MM.1S (cell line): ENCODE data around the gene OR52K1.

Experiments
- DNase-seq: peaks from one replicate; pipeline ENCODE4 v3.0.0-alpha.2; 2015
- H2AFZ ChIP-seq: fragments of 300-600 bp; sonication (generic); 2 replicates; pipeline ENCODE4 v1.6.0; 2016; ENCODE audit warnings: antibody characterized with exemption, low read length
- H3F3A ChIP-seq: fragments of 300-600 bp; sonication (generic); 2 replicates; pipeline ENCODE4 v1.6.1; 2016; ENCODE audit warnings: mild to moderate bottlenecking, antibody characterized with exemption, low read length, moderate library complexity, mixed read lengths; ENCODE audit not compliant: insufficient read depth
- H3K27ac ChIP-seq: fragments of 300-600 bp; sonication (generic); 2 replicates; pipeline ENCODE4 v1.5.1; 2016; ENCODE audit warnings: mild to moderate bottlenecking, low read length
- H3K27me3 ChIP-seq: fragments of 300-600 bp; sonication (generic); replicated peaks from 2 replicates; pipeline ENCODE4 v1.6.0; 2016; ENCODE audit warnings: low read length; ENCODE audit not compliant: insufficient read depth
- H3K36me3 ChIP-seq: fragments of 300-600 bp; sonication (generic); replicated peaks from 2 replicates; pipeline ENCODE4 v1.6.1; 2016; ENCODE audit warnings: mild to moderate bottlenecking, low read length, mixed read lengths; ENCODE audit not compliant: insufficient read depth
- H3K4me1 ChIP-seq: fragments of 300-600 bp; sonication (generic); 2 replicates; pipeline ENCODE4 v1.6.1; 2016; ENCODE audit warnings: low read length, mixed read lengths
- H3K4me2 ChIP-seq: fragments of 300-600 bp; sonication (generic); 2 replicates; pipeline ENCODE4 v1.6.0; 2016; ENCODE audit warnings: low read depth, low read length
- H3K4me3 ChIP-seq: fragments of 300-600 bp; sonication (generic); 2 replicates; pipeline ENCODE4 v1.5.1; 2016; ENCODE audit warnings: low read length, mixed read lengths
- H3K79me2 ChIP-seq: fragments of 300-600 bp; sonication (generic); 2 replicates; pipeline ENCODE4 v1.6.1; 2016; ENCODE audit warnings: mixed run types, low read length, mixed read lengths
- H3K9ac ChIP-seq: fragments of 300-600 bp; sonication (generic); 2 replicates; pipeline ENCODE4 v1.6.1; 2016; ENCODE audit warnings: low read length, mixed read lengths
- H3K9me2 ChIP-seq: fragments of 300-600 bp; sonication (generic); replicated peaks from 2 replicates; pipeline ENCODE4 v1.6.1; 2016; ENCODE audit warnings: mild to moderate bottlenecking, low read length, mixed read lengths; ENCODE audit not compliant: insufficient read depth
- H3K9me3 ChIP-seq: fragments of 300-600 bp; sonication (generic); replicated peaks from 2 replicates; pipeline ENCODE4 v1.6.1; 2016; ENCODE audit warnings: mild to moderate bottlenecking, low read length, mixed read lengths; ENCODE audit not compliant: insufficient read depth
- H4K20me1 ChIP-seq: fragments of 300-600 bp; sonication (generic); 2 replicates; pipeline ENCODE4 v1.6.1; 2016; ENCODE audit warnings: mild to moderate bottlenecking, low read length, moderate library complexity, mixed read lengths; ENCODE audit not compliant: insufficient read depth
- CTCF ChIP-seq: fragments of 300-600 bp; sonication (generic); IDR thresholded peaks from 2 replicates; pipeline ENCODE4 v1.5.1; 2016; ENCODE audit warnings: antibody characterized with exemption, low read length, mixed read lengths
- EZH2 ChIP-seq: fragments of 300-600 bp; sonication (generic); optimal IDR thresholded peaks from 2 replicates; pipeline ENCODE3; 2017; ENCODE audit warnings: low read depth, mild to moderate bottlenecking, antibody characterized with exemption, low read length, mixed read lengths
- EZH2phosphoT487 ChIP-seq: fragments of 300-600 bp; sonication (generic); IDR thresholded peaks from 2 replicates; pipeline ENCODE4 v1.6.1; 2018; ENCODE audit warnings: antibody characterized with exemption, low read length

OR52K1 gene

DNA sequence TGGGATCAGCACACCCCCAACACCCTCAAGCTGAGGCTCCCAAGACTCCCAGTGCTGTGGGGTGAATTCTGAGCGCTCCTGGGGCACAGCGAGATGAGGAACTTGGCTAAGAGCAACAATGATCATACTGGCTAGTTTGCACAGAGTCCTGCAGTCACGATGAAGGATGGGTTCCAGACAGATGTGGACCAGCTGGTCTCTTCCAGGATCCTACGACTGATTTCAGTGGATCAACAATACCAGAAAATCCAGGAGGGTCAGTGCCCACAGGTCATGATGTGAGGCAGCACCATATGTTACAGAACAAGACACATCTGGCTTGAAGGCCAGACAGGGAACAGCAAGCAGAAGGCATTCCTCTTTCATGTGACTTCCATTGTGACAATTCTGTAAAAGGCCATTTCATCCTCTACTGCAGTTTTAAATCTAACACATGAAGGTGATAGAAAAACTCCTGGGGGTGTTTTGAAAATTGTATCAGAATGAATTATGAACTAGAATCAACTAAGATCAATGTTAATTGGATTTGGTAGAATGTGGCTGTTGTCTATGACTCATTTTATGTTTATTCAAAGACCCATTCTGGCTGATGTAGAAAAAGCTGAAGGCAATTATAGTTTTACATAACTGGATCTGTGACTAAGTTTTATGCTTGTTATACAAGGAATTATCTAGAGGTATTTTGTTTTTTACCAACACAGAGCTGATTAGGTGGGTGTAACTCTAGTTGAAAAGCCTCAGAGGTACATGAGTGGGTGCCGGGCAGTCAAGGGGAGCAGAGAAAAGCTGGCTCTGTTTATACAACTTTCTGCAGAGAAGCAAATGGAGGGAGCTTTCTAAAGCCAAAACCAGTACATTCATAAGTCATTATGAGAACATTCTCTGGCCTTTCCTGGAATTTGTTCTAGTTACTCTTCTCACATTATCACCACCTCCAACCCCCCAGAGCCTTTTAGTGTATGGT is 29.1 kb downstream of the OR52K1 start:
- no peak overlapping the region for H2AFZ ChIP-seq
- no peaks in the 10 kb centered on the region for H4K20me1 ChIP-seq
- no peaks in the 10 kb centered on the region for H3K9me2 ChIP-seq
- no peak overlapping the region for H3K4me2 ChIP-seq
- no peaks in the 10 kb centered on the region for H3K9me3 ChIP-seq
- no peaks in the 10 kb centered on the region for H3K36me3 ChIP-seq
- no peak overlapping the region for H3K4me3 ChIP-seq
- no peaks in the 10 kb centered on the region for H3K27me3 ChIP-seq
- TF ChIP-seq EZH2phosphoT487 (no peak), EZH2 (no peak), CTCF (no peak)
- no peak overlapping the region for H3K9ac ChIP-seq
- no peaks in the 10 kb centered on the region for H3F3A ChIP-seq
- H3K4me1 ChIP-seq, result no peaks in the 10 kb centered on the region
- no peak overlapping the region for H3K27ac ChIP-seq
- H3K79me2 ChIP-seq, result no peaks in the 10 kb centered on the region
- DNase-seq, result no peak

- Histone ChIP-seq H3K4me2 (no peak overlapping the region), H3K9me3 (no peaks in the 10 kb centered on the region), H3K36me3 (no peaks in the 10 kb centered on the region), H3K27ac (no peak overlapping the region), H3K4me1 (no peaks in the 10 kb centered on the region), H4K20me1 (no peaks in the 10 kb centered on the region), H3K79me2 (no peaks in the 10 kb centered on the region), H3K4me3 (no peak overlapping the region), H3F3A (no peaks in the 10 kb centered on the region), H3K27me3 (no peaks in the 10 kb centered on the region), H3K9me2 (no peaks in the 10 kb centered on the region), H2AFZ (no peak overlapping the region), H3K9ac (no peak overlapping the region)
- no peak for DNase-seq
- TF ChIP-seq CTCF (no peak), EZH2phosphoT487 (no peak), EZH2 (no peak)
Observed at GRCh38 chr11:4514196-4514595, 31.8 kb downstream of the OR52K1 start.

DNA sequence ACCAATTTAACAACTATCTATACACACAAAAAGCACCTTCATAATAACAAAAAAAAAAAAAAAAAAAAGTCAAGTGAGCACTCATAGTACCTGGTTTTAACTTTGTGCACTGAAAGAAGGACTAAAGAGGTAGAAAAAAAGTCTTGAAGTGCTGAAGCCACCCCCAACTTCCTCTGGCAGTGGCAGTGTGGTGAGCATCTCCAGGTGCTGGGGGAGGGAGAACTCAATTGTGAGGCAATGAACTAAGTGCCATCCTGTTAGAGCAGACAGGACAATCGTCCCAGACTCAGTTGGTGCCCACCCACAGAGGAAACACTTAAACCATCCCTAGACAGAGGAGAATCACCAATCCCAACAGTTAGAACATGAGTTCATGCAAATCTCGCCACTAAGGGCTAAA is 39.9 kb downstream of the OR52K1 start:
- TF ChIP-seq EZH2phosphoT487 (no peak), CTCF (no peak), EZH2 (no peak)
- Histone ChIP-seq H3K9ac (no peak overlapping the region), H3K4me1 (no peaks in the 10 kb centered on the region), H3K27me3 (no peaks in the 10 kb centered on the region), H3K4me3 (no peak overlapping the region), H3K9me2 (no peaks in the 10 kb centered on the region), H3K79me2 (no peaks in the 10 kb centered on the region), H3K4me2 (no peak overlapping the region), H3F3A (no peaks in the 10 kb centered on the region), H3K36me3 (no peaks in the 10 kb centered on the region), H3K27ac (no peak overlapping the region), H4K20me1 (no peaks in the 10 kb centered on the region), H2AFZ (no peak overlapping the region), H3K9me3 (no peaks in the 10 kb centered on the region)
- no peak for DNase-seq
